ENCODE results near the gene CEL. TPM values are rescaled to one million over a fixed set of nuclear protein-coding genes. Genes with fewer than 3 reads are reported as not detected.
"Not testable (repeated sequence)": the region's sequence is repeated elsewhere in the genome, so short reads cannot be mapped to it uniquely, and the experiment has no call there.

CEL gene
- total RNA-seq, 3 donors from 2014 or later = 0.87 to 1.6 (median 1.4) TPM

GRCh38 chr9:133065070-133065388, 3.2 kb downstream of the CEL start:
- DNase-seq = no peak
- Histone ChIP-seq H3K4me1 (ENCODE audit: low read depth) (no peaks in the 10 kb centered on the region), H3K9me3 (no peaks in the 10 kb centered on the region), H3K36me3 (ENCODE audit: low read depth) (no peaks in the 10 kb centered on the region), H3K4me3 (no peak overlapping the region)
- intact Hi-C loops (cut with DNase I, micrococcal nuclease) = no loop called here
- TF ChIP-seq, protein P1, sequence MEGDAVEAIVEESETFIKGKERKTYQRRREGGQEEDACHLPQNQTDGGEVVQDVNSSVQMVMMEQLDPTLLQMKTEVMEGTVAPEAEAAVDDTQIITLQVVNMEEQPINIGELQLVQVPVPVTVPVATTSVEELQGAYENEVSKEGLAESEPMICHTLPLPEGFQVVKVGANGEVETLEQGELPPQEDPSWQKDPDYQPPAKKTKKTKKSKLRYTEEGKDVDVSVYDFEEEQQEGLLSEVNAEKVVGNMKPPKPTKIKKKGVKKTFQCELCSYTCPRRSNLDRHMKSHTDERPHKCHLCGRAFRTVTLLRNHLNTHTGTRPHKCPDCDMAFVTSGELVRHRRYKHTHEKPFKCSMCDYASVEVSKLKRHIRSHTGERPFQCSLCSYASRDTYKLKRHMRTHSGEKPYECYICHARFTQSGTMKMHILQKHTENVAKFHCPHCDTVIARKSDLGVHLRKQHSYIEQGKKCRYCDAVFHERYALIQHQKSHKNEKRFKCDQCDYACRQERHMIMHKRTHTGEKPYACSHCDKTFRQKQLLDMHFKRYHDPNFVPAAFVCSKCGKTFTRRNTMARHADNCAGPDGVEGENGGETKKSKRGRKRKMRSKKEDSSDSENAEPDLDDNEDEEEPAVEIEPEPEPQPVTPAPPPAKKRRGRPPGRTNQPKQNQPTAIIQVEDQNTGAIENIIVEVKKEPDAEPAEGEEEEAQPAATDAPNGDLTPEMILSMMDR (IDR thresholded peaks at IDR 0.05) = no peak
- ATAC-seq = no peak

GRCh38 chr9:133066181-133066983, 4.6 kb downstream of the CEL start:
- H3K4me1 ChIP-seq (ENCODE audit: low read depth) = no peaks in the 10 kb centered on the region
- TF ChIP-seq, protein P1 (IDR thresholded peaks at IDR 0.05) = no peak
- no peaks in the 10 kb centered on the region for H3K36me3 ChIP-seq (ENCODE audit: low read depth)
- no peaks in the 10 kb centered on the region for H3K9me3 ChIP-seq
- DNase-seq (no peak), ATAC-seq (no peak)
- no peak overlapping the region for H3K4me3 ChIP-seq
- intact Hi-C loops (cut with DNase I, micrococcal nuclease) = no loop called here

DNA sequence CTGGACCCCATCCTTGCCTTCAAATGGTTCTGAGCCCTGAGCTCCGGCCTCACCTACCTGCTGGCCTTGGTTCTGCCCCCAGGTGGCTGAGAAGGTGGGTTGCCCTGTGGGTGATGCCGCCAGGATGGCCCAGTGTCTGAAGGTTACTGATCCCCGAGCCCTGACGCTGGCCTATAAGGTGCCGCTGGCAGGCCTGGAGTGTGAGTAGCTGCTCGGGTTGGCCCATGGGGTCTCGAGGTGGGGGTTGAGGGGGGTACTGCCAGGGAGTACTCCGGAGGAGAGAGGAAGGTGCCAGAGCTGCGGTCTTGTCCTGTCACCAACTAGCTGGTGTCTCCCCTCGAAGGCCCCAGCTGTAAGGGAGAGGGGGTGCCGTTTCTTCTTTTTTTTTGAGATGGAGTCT, 5.2 kb downstream of the CEL start:
- H3K4me3 ChIP-seq = no peak overlapping the region
- TF ChIP-seq, protein P1 (IDR thresholded peaks at IDR 0.05) = no peak
- intact Hi-C loops (cut with DNase I, micrococcal nuclease) = no loop called here
- no peaks in the 10 kb centered on the region for H3K4me1 ChIP-seq (ENCODE audit: low read depth)
- DNase-seq (no peak), ATAC-seq (no peak)
- no peaks in the 10 kb centered on the region for H3K9me3 ChIP-seq
- no peaks in the 10 kb centered on the region for H3K36me3 ChIP-seq (ENCODE audit: low read depth)

DNA sequence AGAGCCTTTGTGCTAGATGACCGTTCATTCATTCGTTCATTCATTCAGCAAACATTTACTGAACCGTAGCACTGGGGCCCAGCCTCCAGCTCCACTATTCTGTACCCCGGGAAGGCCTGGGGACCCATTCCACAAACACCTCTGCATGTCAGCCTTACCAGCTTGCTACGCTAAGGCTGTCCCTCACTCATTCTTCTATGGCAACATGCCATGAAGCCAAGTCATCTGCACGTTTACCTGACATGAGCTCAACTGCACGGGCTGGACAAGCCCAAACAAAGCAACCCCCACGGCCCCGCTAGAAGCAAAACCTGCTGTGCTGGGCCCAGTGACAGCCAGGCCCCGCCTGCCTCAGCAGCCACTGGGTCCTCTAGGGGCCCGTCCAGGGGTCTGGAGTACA, 6.0 kb downstream of the CEL start:
- no peak for DNase-seq
- Histone ChIP-seq H3K4me3 (no peak overlapping the region), H3K4me1 (ENCODE audit: low read depth) (no peaks in the 10 kb centered on the region), H3K9me3 (no peaks in the 10 kb centered on the region), H3K36me3 (ENCODE audit: low read depth) (no peaks in the 10 kb centered on the region)
- no peak for ATAC-seq
- intact Hi-C loops (cut with DNase I, micrococcal nuclease) = no loop called here
- TF ChIP-seq, protein P1 (IDR thresholded peaks at IDR 0.05) = no peak

- H3K4me3 ChIP-seq; intact Hi-C loops (cut with DNase I, micrococcal nuclease); H3K4me1 ChIP-seq (ENCODE audit: low read depth); H3K9me3 ChIP-seq; ATAC-seq; DNase-seq; H3K36me3 ChIP-seq (ENCODE audit: low read depth): not testable (repeated sequence)
These were observed 6.7 kb downstream of the CEL start for GRCh38 chr9:133068431-133068830.

DNA sequence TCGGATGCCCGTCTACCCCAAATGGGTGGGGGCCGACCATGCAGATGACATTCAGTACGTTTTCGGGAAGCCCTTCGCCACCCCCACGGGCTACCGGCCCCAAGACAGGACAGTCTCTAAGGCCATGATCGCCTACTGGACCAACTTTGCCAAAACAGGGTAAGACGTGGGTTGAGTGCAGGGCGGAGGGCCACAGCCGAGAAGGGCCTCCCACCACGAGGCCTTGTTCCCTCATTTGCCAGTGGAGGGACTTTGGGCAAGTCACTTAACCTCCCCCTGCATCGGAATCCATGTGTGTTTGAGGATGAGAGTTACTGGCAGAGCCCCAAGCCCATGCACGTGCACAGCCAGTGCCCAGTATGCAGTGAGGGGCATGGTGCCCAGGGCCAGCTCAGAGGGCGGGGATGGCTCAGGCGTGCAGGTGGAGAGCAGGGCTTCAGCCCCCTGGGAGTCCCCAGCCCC, 8.8 kb downstream of the CEL start:
- H3K36me3 ChIP-seq (ENCODE audit: low read depth); H3K4me3 ChIP-seq; ATAC-seq; DNase-seq; intact Hi-C loops (cut with DNase I, micrococcal nuclease); H3K9me3 ChIP-seq; H3K4me1 ChIP-seq (ENCODE audit: low read depth): not testable (repeated sequence)

DNA sequence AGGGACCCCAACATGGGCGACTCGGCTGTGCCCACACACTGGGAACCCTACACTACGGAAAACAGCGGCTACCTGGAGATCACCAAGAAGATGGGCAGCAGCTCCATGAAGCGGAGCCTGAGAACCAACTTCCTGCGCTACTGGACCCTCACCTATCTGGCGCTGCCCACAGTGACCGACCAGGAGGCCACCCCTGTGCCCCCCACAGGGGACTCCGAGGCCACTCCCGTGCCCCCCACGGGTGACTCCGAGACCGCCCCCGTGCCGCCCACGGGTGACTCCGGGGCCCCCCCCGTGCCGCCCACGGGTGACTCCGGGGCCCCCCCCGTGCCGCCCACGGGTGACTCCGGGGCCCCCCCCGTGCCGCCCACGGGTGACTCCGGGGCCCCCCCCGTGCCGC, 9.2 kb downstream of the CEL start:
- H3K9me3 ChIP-seq; DNase-seq; intact Hi-C loops (cut with DNase I, micrococcal nuclease); H3K36me3 ChIP-seq (ENCODE audit: low read depth); H3K4me1 ChIP-seq (ENCODE audit: low read depth); H3K4me3 ChIP-seq; ATAC-seq: not testable (repeated sequence)

All from mucosa of descending colon (tissue), 3 donors.